Measurements from ENCODE around the gene CCL2.

CCL2 gene

DNA sequence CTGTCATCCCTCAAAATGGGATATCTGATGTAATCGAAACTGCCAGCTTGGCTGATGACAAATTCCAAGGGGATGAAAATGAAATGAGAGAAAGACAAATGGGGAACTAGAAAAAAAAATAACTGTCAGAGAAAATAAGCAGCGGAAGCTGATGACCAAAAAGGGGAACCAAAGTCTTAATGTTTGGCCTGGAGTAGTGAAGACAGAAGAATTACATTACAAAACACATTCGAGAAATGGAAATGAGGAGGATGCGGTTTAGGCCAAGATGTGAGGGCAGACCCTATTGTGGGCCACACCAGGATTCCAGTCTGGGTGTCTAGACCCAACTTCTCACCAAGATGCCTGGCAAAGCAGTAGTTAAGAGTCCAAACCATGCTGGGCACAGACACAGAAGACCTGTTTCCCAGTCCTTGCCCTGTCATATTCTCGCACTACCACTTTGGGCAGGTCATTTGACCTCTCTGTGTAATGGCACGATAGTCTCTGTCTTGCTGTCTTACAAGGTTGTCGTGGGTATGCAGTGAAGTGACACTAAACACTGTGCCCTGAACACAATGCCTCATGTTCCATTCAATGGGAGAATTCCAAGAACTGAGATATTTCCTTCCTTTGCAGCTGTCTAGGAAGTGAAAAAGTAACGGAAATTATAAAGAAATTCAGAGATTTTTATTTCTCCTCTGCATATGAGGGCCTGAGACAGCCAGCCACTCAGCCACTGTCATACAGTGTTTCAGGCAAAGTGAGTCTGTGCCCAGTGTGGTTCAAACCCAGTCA is 12.3 kb upstream of the CCL2 start:
- no peak for DNase-seq

DNA sequence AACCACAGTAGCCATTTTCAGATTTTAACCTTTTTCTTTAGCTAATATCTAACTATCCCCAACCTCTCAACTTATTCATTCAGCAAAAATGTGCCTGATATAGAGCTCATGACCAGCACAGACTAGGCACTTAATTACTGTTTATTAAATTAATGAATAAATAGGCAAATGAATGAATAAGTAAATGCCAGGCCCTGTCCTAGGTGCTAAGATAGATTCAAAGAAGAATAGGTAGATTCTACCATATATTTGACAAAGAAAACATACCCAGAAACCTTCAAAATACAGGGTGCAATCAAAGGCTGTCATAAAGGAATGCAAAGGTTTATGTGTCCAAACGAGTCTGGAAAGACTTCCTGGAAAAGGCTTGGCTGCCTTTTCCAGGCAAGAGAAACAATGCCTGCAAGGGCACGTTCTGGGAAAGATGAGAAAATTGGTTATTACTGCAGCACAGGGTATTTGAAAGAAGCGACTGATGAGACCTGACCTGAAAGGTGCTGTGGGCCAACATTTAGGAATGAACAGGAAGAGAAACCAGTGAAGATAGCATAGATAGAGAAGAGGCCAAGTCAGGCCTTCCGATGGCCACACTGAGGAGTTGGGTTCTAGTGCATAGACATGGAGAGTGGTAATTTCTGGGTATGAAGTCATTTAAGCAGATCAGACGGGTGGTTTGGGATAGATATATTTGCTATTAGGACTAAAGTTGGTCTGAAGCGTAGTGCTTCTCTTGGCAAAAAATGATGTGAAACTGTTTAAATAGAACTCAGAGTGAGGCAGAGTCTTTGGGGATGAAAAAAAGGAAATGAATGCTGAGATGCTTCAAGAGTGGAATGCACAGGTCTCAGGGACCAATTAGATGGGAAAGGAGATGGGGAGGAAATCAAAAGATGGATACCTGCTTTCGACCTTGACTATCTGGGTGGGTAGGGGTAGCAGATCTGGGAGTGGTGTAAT is 11.4 kb upstream of the CCL2 start:
- no peak for DNase-seq

GRCh38 chr17:34245351-34245905 is 9.7 kb upstream of the CCL2 start:
- no peak for DNase-seq

DNA sequence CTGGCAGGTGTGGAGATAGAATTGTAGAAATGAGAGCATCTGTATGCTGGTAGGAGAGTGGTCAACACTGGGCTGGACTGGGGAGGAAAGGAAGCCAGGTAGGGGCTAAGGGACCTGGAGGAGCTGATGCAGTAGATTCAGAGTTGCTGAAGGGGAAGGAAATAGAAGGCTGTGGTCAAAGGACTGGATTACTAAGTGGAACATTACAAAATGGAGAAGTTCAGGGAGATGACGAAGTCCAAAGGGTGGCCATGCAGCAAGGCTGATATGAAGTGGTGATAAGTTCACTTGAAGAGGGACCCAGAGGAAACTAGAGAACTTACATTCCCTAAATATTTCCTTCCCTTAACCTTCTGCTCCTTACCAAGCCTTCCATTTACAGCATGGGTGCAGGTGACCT is 8.6 kb upstream of the CCL2 start:
- DNase-seq: no peak

DNA sequence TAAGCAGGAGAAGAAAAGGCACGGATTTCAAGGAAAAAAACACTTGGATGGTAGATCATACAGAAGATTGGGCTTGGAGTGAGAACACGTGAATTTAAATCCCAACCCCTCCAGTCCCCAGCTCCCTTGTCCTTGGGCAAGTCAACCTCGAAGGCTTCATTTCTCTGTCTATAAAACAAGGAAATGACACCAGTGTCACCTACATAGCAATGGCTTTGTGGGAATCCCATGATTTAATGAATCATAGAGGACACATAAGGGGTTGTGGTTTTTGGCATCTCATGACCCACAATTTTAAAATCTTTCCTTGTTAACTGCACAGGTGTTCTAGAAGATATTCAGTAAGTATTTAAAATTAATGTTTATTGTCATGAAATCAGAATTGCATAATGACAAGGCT is 8.2 kb upstream of the CCL2 start:
- DNase-seq: no peak

DNA sequence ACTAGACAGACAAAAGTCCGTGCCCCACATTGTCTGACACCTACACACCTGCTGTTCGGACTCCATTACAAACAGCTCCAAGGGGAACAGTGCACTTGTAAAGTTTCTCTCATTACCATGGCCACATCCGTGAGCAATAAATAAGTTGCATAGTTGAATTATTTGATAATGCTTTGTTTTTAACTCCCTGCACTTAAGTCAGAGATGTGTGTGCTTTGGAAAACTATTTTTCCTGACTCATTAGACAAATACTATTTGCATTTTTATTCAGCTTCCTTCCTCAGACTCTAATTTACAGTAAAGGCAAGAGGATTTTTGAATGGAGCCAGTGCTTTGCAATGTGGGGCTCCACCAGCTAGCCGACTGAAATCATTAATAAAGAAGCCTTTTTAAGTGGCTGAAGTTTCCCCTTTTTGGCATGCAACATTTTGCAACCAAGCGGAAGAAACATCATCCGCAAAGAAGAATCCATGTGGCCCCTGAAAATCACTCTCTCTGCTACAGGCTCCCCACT is 6.5 kb upstream of the CCL2 start:
- no peak for DNase-seq

DNA sequence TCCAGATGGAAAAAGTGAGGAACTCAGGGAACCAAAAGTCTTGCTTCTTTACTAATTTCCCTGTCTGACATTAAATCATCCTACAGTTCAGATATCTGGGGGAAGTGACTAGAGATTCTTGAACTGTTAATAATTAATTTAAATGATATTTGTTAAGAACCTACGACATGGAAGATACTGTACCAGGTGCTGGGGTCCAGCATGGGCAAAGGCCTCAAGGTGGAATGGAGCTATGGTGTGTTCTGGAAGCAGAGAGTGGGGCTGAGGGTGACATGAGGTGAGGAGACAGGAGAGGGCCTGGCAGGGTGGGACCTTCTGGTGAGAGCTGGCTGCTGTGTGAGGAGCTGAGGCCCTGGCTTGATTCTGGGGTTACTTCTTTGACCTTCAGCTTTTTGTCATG is 6.0 kb upstream of the CCL2 start:
- no peak for DNase-seq

DNA sequence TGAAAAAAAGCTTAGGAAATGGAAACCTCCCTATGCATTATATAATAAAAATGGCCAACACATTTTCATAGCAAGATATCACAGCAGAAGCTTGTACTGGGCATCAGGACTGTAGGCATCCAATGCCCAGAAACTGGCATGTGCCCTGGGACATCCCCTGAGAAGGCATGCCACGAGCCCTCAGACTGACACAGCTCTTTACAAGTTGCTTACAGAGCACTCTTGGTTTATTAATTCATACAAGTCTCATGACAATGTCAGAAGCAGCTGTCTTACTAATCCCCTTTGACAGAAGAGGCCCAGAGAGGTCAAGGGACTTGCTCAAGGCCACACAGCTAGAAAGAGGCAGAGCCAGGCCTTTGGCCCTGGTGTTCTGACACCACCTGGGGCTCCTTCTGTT is 5.6 kb upstream of the CCL2 start:
- no peak for DNase-seq

- no peak for DNase-seq
Observed at GRCh38 chr17:34251186-34251585, 3.9 kb upstream of the CCL2 start.

GRCh38 chr17:34252095-34252443 is 3.0 kb upstream of the CCL2 start:
- DNase-seq: no peak

DNA sequence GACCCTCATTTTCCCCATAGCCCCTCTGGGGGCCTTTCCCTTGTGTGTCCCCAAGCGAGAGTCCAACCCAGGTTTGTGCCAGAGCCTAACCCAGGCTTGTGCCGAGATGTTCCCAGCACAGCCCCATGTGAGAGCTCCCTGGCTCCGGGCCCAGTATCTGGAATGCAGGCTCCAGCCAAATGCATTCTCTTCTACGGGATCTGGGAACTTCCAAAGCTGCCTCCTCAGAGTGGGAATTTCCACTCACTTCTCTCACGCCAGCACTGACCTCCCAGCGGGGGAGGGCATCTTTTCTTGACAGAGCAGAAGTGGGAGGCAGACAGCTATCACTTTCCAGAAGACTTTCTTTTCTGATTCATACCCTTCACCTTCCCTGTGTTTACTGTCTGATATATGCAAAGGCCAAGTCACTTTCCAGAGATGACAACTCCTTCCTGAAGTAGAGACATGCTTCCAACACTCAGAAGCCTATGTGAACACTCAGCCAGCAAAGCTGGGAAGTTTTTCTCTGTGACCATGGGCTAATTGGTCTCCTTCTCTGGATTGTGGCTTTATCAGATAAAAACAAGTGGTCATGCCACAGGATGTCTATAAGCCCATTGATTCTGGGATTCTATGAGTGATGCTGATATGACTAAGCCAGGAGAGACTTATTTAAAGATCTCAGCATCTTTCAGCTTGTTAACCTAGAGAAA is 2.5 kb upstream of the CCL2 start:
- DNase-seq: no peak

DNA sequence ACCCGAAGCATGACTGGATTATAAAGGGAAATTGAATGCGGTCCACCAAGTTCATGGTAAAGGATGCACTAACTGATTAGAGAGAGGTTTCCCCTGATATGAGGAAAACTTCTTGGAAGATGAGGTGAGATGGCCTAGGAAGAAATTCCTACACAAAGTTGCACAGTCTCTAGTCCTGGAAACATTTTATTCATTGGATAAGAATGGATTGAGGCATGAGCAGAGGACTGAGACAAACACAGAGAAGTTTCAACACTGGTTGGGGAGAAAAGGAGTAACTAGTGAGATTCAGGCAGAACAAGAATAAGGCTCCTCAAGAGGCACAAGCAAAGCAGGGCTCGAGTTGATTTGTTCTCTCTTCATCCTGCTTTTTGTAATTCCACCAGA is 2.0 kb upstream of the CCL2 start:
- no peak for DNase-seq

GRCh38 chr17:34254146-34254545 is 939 bp upstream of the CCL2 start:
- no peak for DNase-seq

GRCh38 chr17:34255381-34255732 is 272 bp downstream of the CCL2 start:
- no peak for DNase-seq

GRCh38 chr17:34255841-34256240 is 756 bp downstream of the CCL2 start:
- DNase-seq: no peak

GRCh38 chr17:34257299-34257985 is 2.4 kb downstream of the CCL2 start:
- DNase-seq: no peak

- no peak for DNase-seq
Observed at GRCh38 chr17:34257986-34258326, 2.9 kb downstream of the CCL2 start.

DNA sequence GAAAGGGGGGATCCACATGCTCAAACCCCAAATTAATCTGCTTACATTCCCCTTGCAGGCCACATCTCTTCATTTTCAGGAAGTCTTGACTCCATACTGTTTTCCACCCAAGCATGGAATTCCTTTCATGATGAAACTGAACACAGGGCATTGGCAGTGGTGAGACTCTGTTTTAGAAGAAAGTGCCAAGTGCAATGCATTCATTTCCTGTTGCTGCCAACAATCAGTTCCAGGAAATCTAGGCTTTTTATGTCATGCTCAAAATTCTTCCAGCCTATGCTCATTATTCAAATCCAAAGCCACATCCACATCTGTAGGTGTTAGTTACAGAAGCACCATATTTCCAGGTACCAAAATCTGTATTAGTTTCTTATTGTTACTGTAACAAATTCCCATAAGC is 4.1 kb downstream of the CCL2 start:
- DNase-seq: no peak

DNA sequence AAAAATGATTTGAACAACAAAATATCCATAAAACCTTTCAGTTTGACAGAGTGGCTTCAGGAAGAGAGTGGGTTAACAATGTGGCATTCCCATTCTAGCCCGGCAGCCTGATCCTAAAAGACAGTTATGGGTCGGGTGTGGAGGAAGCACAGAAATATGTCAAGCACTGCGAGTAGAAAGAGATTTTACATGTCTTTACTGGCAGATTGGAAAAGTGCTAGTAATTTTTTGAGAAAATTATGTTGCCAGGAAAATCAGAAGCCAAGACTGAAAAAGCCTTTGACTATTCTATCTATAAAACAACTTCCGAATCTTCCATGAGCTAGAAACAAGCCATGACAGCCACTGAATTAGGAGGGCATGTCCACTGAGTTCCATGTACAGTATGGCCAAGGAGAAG is 5.8 kb downstream of the CCL2 start:
- no peak for DNase-seq

- DNase-seq: no peak
Observed at GRCh38 chr17:34261568-34262337, 6.7 kb downstream of the CCL2 start.

DNA sequence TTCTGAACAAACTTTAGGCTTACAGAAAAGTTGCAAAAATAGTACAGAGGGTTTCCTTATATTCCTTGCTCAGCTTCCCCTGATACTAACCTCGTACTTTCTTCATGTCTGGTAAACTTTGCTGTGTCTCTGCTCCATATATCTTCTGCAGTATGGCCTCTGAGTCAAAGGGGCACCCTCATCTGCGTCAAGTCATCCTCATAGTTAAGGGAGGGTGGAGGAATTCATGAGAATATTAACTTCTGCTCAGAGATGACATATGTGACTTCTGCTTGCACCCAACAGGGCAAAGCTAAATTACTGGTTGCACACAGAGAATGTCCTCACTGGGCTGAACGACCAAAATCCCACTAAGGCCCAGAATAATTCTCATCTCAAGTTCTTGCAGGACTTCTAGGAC is 10.6 kb downstream of the CCL2 start:
- DNase-seq: no peak

GRCh38 chr17:34269969-34270368 is 14.9 kb downstream of the CCL2 start, which contains the start of gene CCL7:
TSS of gene CCL7 (plus strand) at chr17:34270221. CDS start at chr17:34270291, 70 bp downstream.
- DNase-seq: no peak

Data from COR-L47 (cell line).